HG03064 (cell line): Measurements from ENCODE around the gene MFSD2A.
"Not testable (repeated sequence)": the region's sequence is repeated elsewhere in the genome, so short reads cannot be mapped to it uniquely, and the experiment has no call there.

Source experiments
- ATAC-seq: cut with Tn5 transposase; IDR thresholded peaks from one replicate; pipeline ENCODE4 v1.9.1; 2021; ENCODE audit warnings: low read depth; ENCODE audit not compliant: unreplicated experiment

Gene MFSD2A

DNA sequence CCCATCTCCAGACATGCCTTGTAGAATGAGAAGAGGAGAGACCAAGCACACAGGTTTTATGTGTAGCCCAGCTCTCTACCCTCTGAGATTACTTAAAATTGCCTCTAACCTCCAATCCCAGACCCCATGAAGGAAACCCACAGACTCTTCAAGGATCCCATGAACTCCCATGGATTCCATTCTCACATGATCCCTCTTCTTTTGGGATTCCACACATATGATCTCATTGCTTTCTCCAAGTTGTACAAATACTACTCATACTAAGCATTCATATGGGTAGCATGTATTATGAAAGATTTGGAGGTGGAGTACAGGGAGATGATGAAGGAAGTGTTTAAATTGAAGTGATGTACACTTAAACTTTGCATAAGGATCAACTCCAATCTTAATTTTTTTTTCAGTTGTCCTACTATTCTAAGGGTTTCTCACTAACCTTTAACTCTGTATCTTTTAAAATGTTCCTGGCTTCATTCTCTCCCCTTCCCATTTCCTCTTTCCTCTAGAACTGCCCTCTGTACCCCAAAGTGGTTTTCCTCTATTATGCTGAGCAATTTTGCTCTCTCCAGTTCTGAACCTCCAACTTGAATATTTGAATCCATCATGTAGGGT, 41.6 kb downstream of the MFSD2A start:
- ATAC-seq = no peak

DNA sequence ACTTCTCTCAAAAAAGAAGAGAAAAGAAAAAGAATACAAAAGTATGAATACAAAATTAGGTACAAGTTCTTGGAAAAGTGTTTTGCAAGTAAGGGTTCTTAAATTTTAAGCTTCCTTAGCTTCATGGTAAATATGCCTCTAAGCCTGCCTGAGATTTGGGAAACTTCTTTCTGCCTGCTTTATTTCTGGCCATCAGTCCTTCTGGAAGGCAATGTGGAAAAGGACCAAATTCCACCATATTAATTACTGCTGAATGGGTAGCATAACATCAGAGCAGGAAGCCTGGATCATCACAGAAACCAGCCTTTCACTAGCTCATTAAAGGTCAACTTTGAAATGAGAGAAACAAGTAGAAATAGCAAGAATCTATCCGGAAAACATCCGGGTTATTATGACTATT, 46.5 kb downstream of the MFSD2A start:
- no peak for ATAC-seq

DNA sequence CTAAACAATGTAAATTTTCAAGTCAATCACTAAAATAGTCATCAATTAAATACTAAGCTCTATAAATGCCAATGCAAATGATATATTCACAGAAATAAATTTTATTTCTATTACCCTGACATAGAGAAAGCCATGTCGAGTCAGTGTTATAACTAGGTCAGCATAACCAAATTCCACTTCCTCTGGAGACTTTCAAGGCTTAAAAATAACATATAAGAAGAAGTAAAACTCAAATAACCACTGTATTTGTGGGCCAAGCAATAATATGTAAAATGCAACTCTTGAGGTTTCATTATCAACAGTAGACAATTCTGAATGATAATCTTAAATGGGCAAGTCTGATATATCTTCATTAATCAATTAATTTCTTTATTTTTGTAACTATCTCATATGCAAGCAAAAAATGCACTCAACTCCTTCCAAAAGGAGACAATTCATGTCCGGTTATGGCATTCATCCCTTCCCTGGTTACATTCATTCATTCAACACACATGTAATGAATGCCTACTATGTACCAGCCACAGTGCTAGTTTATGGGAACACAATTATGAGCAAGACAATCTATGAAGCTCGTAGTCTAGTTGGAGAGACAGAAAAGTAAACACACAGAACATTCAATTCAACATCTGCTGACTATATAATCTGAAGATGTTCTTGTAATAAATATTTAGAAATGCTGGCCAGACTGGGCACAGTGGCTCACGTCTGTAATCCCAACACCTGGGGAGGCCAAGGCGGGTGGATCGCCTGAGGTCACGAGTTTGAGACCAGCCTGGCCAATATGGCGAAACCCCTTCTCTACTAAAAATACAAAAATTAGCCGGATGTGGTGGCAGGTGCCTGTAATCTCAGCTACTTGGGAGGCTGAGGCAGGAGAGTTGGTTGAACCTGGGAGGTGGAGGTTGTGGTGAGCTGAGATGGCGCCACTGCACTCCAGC, 48.5 kb downstream of the MFSD2A start:
- no peak for ATAC-seq

DNA sequence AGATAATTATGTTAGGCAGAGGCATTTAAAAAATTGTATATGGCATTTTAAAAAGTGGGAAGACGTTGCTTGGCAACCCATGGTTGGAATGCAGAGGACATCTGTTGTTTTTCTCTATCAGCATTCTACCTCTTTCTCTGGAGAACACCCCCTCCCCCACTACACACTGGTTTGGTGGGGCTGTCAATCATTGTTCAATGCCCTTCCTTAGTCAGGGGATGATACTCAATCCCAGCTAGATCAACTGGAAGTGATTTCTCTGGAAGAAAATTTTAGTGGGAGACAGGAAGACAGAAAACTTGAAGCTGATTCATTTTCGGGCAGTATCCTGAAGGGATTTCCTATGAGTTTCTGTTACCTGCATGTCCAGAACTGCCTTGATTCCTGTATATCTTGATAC, 49.9 kb downstream of the MFSD2A start:
- no peak for ATAC-seq

DNA sequence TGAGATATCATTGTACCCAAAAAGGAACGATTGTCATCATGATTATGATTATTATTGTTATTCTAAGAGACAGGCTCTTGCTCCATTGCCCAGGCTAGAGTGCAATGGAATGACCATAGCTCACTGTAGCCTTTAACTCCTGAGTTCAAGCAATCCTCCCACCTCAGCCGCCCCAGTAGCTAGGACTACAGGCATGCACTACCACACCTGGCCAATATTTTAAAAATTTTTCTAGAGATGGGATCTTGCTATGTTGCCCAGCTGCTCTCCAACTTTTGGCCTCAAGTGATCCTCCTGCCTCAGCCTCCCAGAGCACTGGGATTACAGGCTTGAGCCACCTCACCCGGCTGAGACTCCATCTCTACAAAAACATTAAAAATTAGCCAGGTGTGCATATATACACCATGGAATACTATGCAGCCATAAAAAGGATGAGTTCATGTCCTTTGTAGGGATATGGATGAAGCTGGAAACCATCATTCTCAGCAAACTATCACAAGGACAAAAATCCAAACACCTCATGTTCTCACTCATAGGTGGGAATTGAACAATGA, 52.6 kb downstream of the MFSD2A start:
- ATAC-seq = not testable (repeated sequence)

DNA sequence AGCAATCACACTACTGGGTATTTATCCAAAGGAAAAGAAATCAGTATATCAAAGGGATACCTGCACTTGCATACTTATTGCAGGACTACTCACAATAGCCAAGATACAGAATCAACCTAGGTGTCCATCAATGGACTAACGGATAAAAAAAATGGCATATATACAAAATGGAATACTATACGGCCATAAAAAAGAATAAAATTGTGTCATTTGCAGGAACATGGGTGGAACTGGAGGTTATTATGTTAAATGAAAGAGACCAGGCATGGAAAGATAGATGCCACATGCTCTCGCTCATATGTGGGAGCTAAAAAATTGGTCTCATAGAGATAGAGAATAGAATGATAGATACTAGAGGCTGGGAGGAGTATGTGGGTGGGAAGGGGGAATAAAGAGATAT, 56.3 kb downstream of the MFSD2A start:
- ATAC-seq = no peak

DNA sequence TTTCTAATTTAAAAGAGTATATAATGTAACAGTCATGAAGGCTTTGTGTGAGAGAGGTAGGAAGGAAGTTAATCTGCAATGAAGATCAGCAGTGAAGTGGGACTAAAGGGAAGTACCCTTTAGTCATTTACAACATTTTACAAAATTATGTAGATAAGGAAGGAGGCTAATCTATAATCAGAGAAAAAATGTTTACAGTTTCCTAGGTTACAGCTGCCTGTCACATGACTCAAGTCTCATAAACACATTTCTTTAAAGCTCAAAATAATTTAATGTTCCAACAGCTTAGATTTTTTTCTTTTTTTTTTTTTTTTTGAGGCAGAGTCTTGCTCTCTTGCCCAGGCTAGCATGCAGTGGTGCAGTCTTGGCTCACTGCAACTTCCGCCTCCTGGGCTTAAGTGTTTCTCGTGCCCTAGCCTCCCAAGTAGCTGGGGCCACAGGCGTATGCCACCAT, 59.3 kb downstream of the MFSD2A start:
- no peak for ATAC-seq

DNA sequence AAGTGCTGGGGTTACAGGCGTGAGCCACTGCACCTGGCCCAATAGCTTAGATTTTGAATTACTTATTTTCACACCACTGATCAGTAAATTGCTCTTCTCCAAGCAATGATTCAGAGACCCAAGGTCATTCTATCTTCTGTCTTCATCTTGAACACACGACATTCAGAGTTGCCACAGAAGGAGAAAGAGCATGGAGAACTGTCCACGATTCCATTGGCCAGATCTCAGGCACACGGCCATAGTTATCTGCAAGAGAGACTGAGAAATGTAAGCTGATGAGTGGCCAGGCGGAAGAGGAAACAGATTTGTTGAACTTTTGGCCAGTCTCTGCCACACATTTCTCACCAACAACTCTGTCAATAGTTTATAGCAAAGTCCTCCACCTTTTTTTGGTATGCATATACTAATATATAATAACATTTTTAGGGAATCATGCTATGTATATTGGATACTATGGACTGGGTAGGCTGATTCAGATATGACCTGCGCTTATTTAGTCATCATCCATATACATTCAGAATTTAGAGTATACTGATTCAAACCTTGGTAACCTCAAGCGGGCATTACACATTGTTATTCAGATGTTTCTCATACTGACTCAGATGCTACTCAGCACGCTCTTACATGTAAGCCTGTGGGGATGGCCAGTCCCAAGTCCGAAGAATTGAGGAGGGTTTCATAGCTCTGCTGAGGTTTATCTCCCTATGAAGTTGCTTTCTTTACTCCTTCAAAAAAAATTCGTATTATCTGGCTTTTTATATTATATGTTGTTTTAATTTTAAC, 60.1 kb downstream of the MFSD2A start:
- ATAC-seq = no peak

DNA sequence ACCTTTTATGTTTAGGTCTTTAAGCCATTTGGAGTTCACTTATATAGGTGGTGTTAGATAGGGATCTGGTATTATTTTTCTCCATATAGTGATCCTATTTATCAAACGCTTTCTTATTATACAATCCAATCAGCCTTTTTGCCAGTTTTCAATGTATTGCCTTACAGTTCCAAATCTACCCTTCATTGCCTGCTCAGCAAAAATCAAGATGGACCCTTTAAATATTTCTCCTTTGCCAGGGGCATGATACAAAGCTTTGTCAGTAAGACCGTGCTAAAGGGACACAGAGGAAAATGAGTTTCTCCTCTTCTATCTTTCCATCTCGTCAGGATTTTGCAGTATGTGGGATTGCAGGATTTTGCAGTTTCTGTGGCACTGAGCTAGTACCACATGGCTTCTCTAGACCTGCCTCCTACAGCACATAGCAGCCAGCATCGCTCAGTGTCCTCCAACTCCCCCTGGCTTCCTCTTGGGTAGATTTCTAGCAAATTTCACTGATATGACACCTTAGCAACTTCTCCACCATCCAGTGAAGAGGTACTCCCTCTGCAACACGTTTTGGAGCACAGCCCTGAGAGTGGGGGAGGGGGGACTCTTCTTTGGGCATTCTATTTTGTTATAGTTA, 63.1 kb downstream of the MFSD2A start:
- ATAC-seq = no peak
